ENCODE measurements around the gene ALG5. TPM values are rescaled to one million over a fixed set of nuclear protein-coding genes. Genes with fewer than 3 reads are reported as not detected.

Gene ALG5, protein sequence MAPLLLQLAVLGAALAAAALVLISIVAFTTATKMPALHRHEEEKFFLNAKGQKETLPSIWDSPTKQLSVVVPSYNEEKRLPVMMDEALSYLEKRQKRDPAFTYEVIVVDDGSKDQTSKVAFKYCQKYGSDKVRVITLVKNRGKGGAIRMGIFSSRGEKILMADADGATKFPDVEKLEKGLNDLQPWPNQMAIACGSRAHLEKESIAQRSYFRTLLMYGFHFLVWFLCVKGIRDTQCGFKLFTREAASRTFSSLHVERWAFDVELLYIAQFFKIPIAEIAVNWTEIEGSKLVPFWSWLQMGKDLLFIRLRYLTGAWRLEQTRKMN
- 10 to 100 TPM; 52.3 to 66.0 (median 64.6) TPM for polyA plus RNA-seq (ENCODE audit: low read depth in 6 of 6)

- peak; percentile 97 for DNase-seq
- Mint-ChIP-seq H3K27me3 (no peaks in the 10 kb centered on the region), H3K9me3 (peaks cover 0 to 5% (median 0%) of the 10 kb centered on the region in 7 donors), H3K4me1 (peaks cover 28 to 44% (median 29%) of the 10 kb centered on the region in 3 donors), H3K4me3 (peak within 1 kb of the TSS; percentile 98 to 100 (median 100)), H3K36me3 (peaks cover 6 to 13% of the 10 kb centered on the region in 2 donors), H3K27ac (peak within 1 kb of the TSS; percentile 100)
- peak; percentile 63 to 70 for ATAC-seq (ENCODE audit: low read depth in 2 of 2)
Observed at GRCh38 chr13:36999054-36999714, at the start of gene ALG5. Gene ALG5, minus strand, starts transcription at chr13:36999340. Its CDS starts 40 bp downstream, at chr13:36999300.

- Mint-ChIP-seq H3K9me3 (peaks cover 0 to 2% (median 0%) of the 10 kb centered on the region in 7 donors), H3K27me3 (no peaks in the 10 kb centered on the region), H3K4me1 (peaks cover 4 to 10% (median 8%) of the 10 kb centered on the region in 3 donors), H3K4me3 (no peak overlapping the region), H3K27ac (no peak overlapping the region), H3K36me3 (peaks cover 0 to 6% of the 10 kb centered on the region in 2 donors)
- no peak for DNase-seq
- no peak for ATAC-seq (ENCODE audit: low read depth in 2 of 2)
Observed at GRCh38 chr13:37047846-37048245, 48.7 kb upstream of the ALG5 start.

- H3K36me3 Mint-ChIP-seq = peaks cover 7 to 14% of the 10 kb centered on the region in 2 donors
- no peak overlapping the region for H3K27ac Mint-ChIP-seq
- peaks cover 2 to 4% (median 3%) of the 10 kb centered on the region in 3 donors for H3K4me1 Mint-ChIP-seq
- no peaks in the 10 kb centered on the region for H3K9me3 Mint-ChIP-seq
- no peak overlapping the region for H3K4me3 Mint-ChIP-seq
- no peak for DNase-seq
- H3K27me3 Mint-ChIP-seq = no peaks in the 10 kb centered on the region
- no peak for ATAC-seq (ENCODE audit: low read depth in 2 of 2)
Observed at GRCh38 chr13:37047032-37047431, 47.9 kb upstream of the ALG5 start.

DNA sequence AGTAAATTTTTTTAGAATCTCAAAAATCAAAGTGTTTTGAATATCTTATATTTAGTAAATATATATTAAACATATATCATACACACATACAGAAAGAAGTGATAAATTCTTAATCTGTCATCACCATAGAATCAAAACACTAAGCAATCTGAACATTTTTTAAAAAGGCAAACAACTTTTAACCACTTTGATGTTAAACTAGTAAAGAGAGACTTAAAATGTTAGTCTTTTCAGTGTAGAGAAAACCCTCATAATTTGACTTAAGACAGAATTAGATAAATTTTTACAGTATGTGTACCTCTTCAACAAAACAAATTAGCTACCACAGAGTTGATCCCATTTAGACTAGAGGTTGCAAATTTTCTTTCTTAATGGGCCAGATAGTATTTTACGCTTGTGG lies 46.9 kb upstream of the ALG5 start:
- no peaks in the 10 kb centered on the region for H3K27me3 Mint-ChIP-seq
- DNase-seq = no peak
- H3K4me3 Mint-ChIP-seq = no peak overlapping the region
- no peak overlapping the region for H3K27ac Mint-ChIP-seq
- no peak for ATAC-seq (ENCODE audit: low read depth in 2 of 2)
- no peaks in the 10 kb centered on the region for H3K4me1 Mint-ChIP-seq
- no peaks in the 10 kb centered on the region for H3K9me3 Mint-ChIP-seq
- peaks cover 13 to 20% of the 10 kb centered on the region in 2 donors for H3K36me3 Mint-ChIP-seq

DNA sequence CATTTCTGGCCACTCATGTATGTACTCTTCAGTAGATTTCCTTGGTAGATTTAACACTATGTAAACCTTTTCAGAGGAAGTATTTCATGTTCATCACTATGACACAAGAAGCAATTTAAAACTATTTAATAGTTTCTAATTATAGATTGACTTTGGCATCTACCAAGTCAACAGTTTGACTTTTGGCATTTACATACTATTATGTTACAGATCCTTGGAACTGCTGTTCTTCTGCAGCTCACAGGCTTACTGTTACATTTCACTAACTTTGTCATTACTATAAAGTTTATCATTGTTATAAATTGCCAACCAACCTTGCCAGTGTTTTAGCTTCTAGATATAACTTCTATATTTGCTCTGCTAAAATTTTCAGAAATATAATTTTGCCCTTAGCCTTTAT lies 41.6 kb upstream of the ALG5 start:
- H3K4me1 Mint-ChIP-seq = no peaks in the 10 kb centered on the region
- ATAC-seq (ENCODE audit: low read depth in 2 of 2) = no peak
- no peak overlapping the region for H3K27ac Mint-ChIP-seq
- DNase-seq = no peak
- H3K27me3 Mint-ChIP-seq = no peaks in the 10 kb centered on the region
- peaks cover 13 to 20% of the 10 kb centered on the region in 2 donors for H3K36me3 Mint-ChIP-seq
- H3K4me3 Mint-ChIP-seq = no peak overlapping the region
- no peaks in the 10 kb centered on the region for H3K9me3 Mint-ChIP-seq

DNA sequence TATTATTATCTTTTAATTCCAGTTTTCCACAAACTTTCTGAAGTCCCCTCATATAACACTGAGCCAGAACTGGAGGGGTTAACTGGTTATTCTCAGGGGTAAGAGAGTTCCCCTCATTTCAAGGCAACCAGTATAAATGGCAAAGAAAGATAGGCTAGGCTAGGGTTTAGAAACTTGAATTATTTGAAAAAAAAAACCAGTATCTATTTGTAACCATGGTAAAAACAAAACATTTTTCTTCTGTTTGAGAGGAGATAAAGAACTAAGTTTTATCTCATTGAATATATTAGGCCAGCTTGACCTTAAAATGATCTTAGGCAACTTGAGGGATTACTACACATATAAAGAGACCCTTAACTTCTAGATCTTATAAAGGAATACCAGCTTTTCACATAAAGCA lies 40.8 kb upstream of the ALG5 start:
- H3K4me3 Mint-ChIP-seq = no peak overlapping the region
- H3K9me3 Mint-ChIP-seq = no peaks in the 10 kb centered on the region
- no peaks in the 10 kb centered on the region for H3K4me1 Mint-ChIP-seq
- H3K27ac Mint-ChIP-seq = no peak overlapping the region
- no peak for ATAC-seq (ENCODE audit: low read depth in 2 of 2)
- H3K27me3 Mint-ChIP-seq = no peaks in the 10 kb centered on the region
- peaks cover 17 to 20% of the 10 kb centered on the region in 2 donors for H3K36me3 Mint-ChIP-seq
- DNase-seq = no peak

DNA sequence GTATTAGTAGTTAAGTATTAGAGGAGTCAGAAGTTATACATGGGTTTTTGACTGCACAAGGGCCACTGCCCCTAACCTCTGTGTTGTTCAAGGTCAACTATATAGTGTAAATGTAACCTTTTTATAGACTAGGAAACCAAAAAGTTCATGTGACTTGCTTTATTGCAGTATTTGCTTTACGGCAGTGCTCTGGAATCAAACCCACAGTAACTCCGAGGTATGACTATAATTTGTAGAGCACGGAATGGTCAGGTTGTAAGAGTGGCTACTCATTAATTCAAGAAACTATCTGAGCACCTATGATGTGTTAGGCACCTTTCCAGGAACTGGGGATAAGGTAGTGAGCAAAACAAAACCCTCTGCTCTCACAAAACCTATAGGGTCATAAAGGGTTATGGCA lies 38.1 kb upstream of the ALG5 start:
- peaks cover 10 to 17% of the 10 kb centered on the region in 2 donors for H3K36me3 Mint-ChIP-seq
- DNase-seq (no peak), ATAC-seq (ENCODE audit: low read depth in 2 of 2) (no peak)
- H3K4me3 Mint-ChIP-seq = no peak overlapping the region
- H3K27me3 Mint-ChIP-seq = no peaks in the 10 kb centered on the region
- H3K9me3 Mint-ChIP-seq = no peaks in the 10 kb centered on the region
- no peaks in the 10 kb centered on the region for H3K4me1 Mint-ChIP-seq
- no peak overlapping the region for H3K27ac Mint-ChIP-seq

DNA sequence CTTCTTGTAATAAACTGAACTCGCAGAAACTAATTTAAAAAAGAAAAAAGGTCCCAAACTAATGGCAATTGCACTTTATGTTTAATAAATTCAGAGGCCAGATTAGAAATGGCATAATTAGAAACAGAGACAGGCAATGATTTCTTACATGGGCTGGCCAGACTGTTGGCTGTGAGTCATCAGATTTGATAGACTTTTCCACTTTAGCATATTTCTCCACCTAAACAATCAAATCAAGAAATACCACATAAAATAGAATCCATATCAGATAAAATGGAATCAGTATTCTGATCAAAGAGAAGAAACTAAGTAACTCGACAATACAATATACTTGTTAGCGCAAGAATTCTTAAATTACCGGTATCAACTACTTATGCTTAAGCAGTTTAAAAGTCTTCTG lies 30.5 kb upstream of the ALG5 start:
- Mint-ChIP-seq H3K27me3 (no peaks in the 10 kb centered on the region), H3K27ac (peak overlapping the region in 1 of 6 donors; percentile 80), H3K4me3 (no peak overlapping the region), H3K36me3 (peaks cover 11 to 12% of the 10 kb centered on the region in 2 donors), H3K9me3 (no peaks in the 10 kb centered on the region), H3K4me1 (peaks cover 0 to under 1% (median 0%) of the 10 kb centered on the region in 3 donors)
- ATAC-seq (ENCODE audit: low read depth in 2 of 2) (no peak), DNase-seq (no peak)

DNA sequence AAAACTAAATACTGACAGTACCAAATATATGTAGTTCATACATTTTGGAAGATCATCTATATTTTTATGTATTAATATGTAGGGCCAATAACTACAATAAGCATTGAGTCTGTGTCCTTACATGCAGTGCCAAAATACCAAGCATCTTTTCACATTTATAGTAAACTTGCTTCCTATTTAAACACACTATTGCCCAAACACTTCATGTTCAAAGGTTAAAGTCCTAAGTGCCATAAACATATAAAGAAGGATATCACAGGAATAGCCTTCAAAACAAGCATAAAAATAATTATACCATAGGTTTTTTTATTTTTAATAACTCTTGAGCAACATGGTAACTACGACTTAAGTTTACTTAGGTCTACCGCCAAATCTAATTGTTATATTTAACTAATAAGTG lies 28.5 kb upstream of the ALG5 start:
- H3K27me3 Mint-ChIP-seq = no peaks in the 10 kb centered on the region
- no peak overlapping the region for H3K4me3 Mint-ChIP-seq
- H3K4me1 Mint-ChIP-seq = peaks cover 0 to 4% (median 0%) of the 10 kb centered on the region in 3 donors
- no peaks in the 10 kb centered on the region for H3K9me3 Mint-ChIP-seq
- peaks cover 19 to 23% of the 10 kb centered on the region in 2 donors for H3K36me3 Mint-ChIP-seq
- H3K27ac Mint-ChIP-seq = no peak overlapping the region
- no peak for DNase-seq
- no peak for ATAC-seq (ENCODE audit: low read depth in 2 of 2)

GRCh38 chr13:37026771-37027170 lies 27.6 kb upstream of the ALG5 start:
- H3K4me1 Mint-ChIP-seq = peaks cover 0 to 4% (median 0%) of the 10 kb centered on the region in 3 donors
- H3K4me3 Mint-ChIP-seq = no peak overlapping the region
- no peaks in the 10 kb centered on the region for H3K27me3 Mint-ChIP-seq
- no peaks in the 10 kb centered on the region for H3K9me3 Mint-ChIP-seq
- no peak overlapping the region for H3K27ac Mint-ChIP-seq
- ATAC-seq (ENCODE audit: low read depth in 2 of 2) (no peak), DNase-seq (no peak)
- peaks cover 12 to 17% of the 10 kb centered on the region in 2 donors for H3K36me3 Mint-ChIP-seq

- no peak overlapping the region for H3K4me3 Mint-ChIP-seq
- peak overlapping the region in 1 of 6 donors; percentile 39 for H3K27ac Mint-ChIP-seq
- peaks cover 11 to 14% of the 10 kb centered on the region in 2 donors for H3K36me3 Mint-ChIP-seq
- DNase-seq (no peak), ATAC-seq (ENCODE audit: low read depth in 2 of 2) (no peak)
- no peaks in the 10 kb centered on the region for H3K9me3 Mint-ChIP-seq
- no peaks in the 10 kb centered on the region for H3K27me3 Mint-ChIP-seq
- H3K4me1 Mint-ChIP-seq = peaks cover 0 to 4% (median 0%) of the 10 kb centered on the region in 3 donors
Observed at GRCh38 chr13:37023871-37024270, 24.7 kb upstream of the ALG5 start.

- H3K4me3 Mint-ChIP-seq = no peak overlapping the region
- no peak for DNase-seq
- ATAC-seq (ENCODE audit: low read depth in 2 of 2) = no peak
- peaks cover 0 to 19% of the 10 kb centered on the region in 2 donors for H3K36me3 Mint-ChIP-seq
- no peaks in the 10 kb centered on the region for H3K9me3 Mint-ChIP-seq
- H3K27ac Mint-ChIP-seq = peak overlapping the region in 2 of 6 donors; percentile 72 to 74
- H3K27me3 Mint-ChIP-seq = no peaks in the 10 kb centered on the region
- H3K4me1 Mint-ChIP-seq = no peaks in the 10 kb centered on the region
Observed at GRCh38 chr13:37014609-37015008, 15.5 kb upstream of the ALG5 start.

DNA sequence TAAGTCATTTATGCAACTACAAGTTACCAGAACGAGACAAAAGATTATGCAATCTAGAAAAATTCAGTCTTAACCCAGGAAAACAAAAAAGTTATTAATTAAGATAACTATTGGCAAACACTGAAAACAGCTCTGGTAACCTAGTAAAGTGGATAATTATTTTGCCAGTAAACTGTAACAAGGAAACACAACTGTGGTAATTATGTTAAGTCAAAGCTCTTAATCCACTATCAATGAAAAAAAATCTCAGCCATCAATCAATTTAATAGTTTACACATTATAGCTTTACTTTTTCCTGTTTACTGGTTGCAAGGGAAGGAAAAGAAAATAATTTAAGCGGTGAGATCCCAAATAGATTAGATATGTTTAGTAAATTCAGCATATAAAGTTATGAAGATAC lies 12.6 kb upstream of the ALG5 start:
- H3K36me3 Mint-ChIP-seq = peaks cover 9 to 12% of the 10 kb centered on the region in 2 donors
- no peak for ATAC-seq (ENCODE audit: low read depth in 2 of 2)

DNA sequence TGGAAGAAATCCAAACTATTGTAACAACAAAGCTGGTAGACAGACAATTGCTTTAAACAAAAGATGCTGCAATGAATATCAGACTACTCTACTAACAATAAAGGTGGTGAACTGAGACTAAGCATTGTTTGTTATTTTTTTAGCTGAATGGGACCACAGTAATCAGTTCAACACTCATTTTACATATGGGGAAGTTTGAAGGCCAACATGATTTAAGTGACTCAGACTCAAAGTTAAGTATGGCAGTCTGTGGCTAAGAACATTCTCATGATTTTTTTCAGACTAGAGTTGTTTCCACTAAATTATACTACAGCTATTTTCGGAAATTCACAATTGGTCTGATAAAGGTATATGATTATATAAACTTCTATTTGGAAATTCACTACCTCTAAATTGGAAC lies 11.9 kb upstream of the ALG5 start:
- no peak overlapping the region for H3K27ac Mint-ChIP-seq
- no peaks in the 10 kb centered on the region for H3K9me3 Mint-ChIP-seq
- peaks cover 9 to 11% of the 10 kb centered on the region in 2 donors for H3K36me3 Mint-ChIP-seq
- no peaks in the 10 kb centered on the region for H3K27me3 Mint-ChIP-seq
- H3K4me3 Mint-ChIP-seq = no peak overlapping the region
- ATAC-seq (ENCODE audit: low read depth in 2 of 2) (no peak), DNase-seq (no peak)
- H3K4me1 Mint-ChIP-seq = peaks cover 0 to 7% (median 0%) of the 10 kb centered on the region in 3 donors

More for the DNA sequence above, 12.6 kb upstream of the ALG5 start:
- Mint-ChIP-seq H3K4me1 (peaks cover 0 to 7% (median 0%) of the 10 kb centered on the region in 3 donors), H3K9me3 (no peaks in the 10 kb centered on the region), H3K27me3 (no peaks in the 10 kb centered on the region), H3K27ac (no peak overlapping the region), H3K4me3 (no peak overlapping the region)
- DNase-seq = no peak
